SW480 (cell line): Measurements from ENCODE around the gene ARHGAP27.
"Not testable (repeated sequence)": the region's sequence is repeated elsewhere in the genome, so short reads cannot be mapped to it uniquely, and the experiment has no call there.

ENCODE experiments used
- DNase-seq: peaks from one replicate; pipeline ENCODE4 v3.0.0-alpha.2; 2016; ENCODE audit warnings: low spot score

Gene ARHGAP27, protein sequence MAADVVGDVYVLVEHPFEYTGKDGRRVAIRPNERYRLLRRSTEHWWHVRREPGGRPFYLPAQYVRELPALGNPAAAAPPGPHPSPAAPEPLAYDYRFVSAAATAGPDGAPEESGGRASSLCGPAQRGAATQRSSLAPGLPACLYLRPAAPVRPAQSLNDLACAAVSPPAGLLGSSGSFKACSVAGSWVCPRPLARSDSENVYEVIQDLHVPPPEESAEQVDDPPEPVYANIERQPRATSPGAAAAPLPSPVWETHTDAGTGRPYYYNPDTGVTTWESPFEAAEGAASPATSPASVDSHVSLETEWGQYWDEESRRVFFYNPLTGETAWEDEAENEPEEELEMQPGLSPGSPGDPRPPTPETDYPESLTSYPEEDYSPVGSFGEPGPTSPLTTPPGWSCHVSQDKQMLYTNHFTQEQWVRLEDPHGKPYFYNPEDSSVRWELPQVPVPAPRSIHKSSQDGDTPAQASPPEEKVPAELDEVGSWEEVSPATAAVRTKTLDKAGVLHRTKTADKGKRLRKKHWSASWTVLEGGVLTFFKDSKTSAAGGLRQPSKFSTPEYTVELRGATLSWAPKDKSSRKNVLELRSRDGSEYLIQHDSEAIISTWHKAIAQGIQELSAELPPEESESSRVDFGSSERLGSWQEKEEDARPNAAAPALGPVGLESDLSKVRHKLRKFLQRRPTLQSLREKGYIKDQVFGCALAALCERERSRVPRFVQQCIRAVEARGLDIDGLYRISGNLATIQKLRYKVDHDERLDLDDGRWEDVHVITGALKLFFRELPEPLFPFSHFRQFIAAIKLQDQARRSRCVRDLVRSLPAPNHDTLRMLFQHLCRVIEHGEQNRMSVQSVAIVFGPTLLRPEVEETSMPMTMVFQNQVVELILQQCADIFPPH

DNA sequence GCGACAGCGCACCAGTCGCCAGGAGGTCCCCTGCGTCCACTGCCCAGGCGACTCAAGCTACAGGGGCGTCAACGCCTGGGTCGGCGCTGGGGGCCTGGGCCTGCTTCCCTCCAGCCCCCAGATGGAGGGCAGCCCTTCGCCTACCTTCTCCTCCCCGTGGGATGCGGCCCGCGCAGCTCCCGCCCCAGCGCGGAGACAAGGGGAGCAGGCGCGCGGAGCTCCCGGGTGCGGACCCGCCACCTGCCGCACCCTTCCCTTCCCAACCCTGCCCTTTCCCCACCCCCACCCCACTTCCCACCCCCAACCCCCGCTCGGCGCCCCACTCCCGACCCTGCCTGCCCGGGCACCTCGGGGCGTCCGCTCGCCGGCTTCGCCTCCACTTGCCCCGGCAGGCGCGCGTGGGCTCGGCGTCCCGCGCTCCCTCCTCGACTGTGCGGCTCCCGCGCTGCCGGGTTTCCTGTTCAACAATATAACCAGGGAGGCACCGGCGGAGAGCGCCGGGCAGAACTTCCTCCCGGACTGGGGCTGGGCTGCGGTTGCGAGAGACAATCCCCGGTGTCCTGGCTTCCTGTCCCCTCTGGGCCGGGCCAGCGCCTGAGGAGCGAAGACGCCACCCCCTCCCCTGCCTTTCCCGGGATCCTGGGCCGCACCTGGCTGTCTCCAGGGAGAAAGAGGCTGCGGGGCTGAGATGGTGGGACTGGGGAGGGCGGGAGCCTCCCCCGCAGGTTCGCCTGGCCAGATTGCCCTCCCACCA lies at the start of gene ARHGAP27:
TSS of gene ARHGAP27 (minus strand) at position 466 of the 754 bp plus-strand sequence. CDS start 2,591 bp downstream, outside the sequence.
- DNase-seq: peak; percentile 67

DNA sequence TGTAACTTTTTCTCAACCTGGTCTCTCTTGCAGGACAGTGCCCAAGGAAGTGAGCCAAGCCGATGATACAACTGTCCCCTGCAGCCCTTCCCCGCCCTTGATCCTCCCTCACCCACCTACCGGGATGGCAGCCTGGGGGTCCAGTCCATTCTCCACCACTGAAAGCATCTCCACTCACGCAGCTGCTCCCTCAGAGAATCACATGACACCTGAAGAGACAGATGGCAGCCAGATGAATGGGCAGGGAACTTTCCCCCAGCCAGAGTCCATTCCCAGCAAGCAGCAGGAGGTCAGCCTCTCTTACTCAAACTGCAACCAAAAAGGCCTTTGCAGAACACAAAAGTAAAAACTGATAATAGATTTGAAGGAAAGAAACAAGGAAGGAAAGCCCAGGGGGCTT lies 49.6 kb upstream of the ARHGAP27 start:
- not testable (repeated sequence) for DNase-seq

DNA sequence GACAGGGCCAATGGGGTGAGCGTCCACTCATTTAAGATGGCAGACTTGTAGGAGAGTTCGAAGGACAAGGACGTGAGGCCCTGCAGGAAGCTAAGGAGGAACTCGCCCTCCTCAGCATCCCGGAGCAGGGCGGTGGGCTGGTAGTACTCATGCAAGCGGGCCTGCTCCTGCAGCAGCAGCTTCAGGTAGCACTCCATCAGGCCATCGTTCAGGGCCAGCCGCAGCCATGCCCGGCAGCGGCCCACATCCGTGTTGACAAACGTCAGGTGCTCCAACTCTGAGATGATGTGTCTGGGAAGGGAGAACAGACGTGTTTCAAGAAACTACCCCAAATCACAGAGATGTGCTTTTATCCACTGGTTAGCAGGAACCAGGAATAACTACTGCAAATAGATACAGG lies 42.8 kb upstream of the ARHGAP27 start:
- not testable (repeated sequence) for DNase-seq

DNA sequence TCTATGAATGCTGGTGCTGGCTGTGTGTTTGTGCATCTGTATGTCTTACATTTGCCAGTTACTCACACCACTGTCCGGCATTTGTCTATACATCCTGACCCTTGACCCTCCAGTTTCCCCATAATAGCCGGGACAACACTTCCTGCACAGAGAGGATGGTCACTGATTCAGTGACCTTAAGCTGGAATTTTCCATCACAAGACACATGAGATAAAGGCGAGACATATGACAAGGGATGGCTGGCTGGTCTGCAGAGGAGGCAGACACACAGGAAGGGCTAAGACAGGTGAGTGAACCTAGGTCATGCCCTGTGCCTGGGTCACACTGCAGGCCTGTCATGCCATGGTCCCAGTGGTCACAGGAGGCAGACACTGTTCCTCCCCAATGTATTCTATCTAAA lies 39.6 kb upstream of the ARHGAP27 start:
- not testable (repeated sequence) for DNase-seq

DNA sequence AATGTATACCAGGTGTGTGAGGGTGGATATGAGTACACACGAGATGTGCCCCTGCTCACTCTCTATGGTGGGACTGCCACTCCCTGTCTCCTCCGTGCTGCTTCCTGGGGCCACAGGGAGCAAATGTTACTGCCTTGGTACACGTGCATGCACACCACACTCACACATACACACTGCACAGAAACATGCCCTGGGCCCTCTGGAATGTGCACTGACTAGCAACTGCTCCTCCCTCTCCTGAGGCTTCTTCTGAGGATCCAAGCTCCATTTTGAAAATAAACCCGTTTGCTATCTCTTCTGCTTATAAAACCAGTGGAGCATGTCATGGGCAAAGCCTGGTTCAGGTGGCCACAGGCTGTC lies 36.5 kb upstream of the ARHGAP27 start:
- not testable (repeated sequence) for DNase-seq

DNA sequence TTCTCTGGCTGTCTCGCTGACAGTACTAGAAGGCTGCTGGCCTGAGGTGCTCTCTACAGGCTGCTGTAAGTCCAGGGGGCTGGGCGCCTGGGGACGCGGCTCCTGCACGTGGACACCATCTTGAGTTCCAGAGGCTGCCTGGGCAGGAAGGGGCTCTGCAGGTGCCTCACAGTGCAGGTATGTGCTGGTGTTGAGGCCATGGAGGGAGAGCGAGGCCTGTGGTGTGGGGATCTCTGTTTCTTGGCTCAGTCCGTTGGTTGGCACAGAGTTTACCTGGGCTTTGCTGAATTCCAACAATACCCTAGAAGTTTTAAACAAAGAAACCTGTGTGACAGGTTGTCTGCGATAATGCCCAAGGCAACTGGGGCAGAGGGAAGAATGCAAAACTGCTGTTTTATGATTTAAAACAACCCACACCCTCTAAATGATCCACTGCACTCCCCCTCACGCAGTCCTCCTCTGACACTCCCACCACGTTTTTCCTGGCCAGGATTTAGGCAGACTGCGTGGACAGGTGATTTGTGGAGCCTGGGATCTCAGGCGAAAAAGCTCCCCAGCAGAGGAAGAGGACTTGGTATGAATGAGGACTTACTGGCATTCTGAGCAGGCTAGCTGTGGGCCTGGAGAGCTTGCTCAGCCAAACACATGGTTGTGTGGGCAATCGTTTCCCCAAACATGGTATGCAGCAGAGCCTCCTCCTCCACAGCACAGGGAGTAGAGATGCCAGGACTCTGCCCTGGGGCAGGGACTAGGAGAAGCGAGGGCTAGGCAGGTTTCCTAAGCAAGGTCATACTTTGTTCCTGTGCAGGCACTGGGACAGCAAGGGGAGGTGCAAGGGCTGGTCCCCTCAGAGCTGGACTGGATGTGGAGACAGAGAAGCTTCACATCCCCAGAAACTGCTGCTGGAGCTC lies 35.9 kb upstream of the ARHGAP27 start:
- DNase-seq: not testable (repeated sequence)

DNA sequence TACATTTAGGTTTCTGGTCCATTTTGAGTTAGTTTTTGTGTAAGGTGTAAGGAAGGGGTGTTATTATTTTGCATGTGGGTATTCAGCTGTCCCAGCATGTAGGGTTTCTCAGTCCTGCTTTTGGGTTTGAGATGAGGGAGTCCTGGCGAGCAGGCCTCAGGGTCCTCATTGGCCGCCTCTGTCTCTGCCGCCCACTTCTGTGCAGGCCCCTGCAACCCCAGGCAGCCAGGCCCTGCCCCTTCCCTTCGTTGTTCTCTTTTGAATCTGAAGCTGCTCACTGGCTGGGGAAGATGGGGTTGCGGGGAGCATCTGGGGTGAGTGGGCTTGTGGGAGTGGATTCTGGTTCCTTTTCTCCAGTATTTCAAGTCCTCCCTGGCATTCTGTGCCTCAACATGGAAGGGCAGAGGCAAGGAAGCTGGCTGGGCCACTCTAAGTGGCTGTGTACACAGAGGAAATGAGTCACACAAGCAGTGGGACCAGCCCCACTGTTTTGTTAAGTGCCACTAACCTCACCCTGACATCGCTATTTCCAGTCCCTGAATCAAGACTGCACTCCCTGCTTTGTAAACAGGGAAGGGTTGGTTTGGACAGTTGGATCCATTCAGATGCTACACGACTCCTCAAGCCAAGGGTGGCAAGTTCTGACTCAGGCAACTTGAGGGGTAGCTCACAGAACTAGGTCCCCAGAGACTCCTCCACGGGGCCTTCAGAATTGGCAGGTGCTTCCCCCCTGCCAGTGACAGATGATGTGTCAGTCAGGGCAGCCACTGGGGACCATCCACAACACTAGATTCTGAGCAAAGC lies 29.1 kb upstream of the ARHGAP27 start:
- DNase-seq: peak; percentile 46

DNA sequence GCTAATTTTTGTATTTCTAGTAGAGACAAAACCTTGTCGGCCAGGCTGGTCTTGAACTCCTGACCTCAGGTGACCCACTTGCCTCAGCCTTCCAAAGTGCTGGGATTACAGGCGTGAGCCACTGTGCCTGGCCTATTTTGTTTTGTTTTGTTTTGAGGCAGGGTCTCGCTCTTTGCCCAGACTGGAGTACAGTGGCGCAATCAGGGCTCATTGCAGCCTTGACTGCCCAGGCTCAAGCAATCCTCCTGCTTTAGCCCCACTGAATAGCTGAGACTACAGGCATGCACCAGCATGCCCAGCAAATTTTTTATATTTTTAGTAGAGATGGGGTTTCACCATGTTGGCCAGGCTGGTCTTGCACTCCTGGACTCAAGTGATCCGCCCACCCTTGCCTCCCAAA lies 27.8 kb upstream of the ARHGAP27 start:
- not testable (repeated sequence) for DNase-seq

DNA sequence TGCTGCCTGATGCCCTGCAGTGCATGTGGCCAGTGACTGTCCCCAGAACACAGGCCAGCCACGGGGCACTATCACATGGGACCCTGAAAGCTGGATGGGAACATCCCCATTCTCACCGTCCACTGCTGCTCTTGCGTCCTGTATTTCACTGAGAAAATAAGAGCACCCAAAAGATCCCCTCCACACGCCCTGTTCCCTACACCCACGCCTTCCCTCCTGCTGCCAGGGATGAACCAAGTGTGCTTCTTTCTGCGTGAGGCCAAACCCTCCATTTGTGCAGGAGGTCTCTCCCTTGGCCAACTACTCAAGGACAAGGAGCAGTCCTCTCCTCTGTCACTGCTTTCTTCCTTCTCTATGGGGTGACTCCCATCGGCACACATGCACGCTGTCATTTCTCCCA lies 21.7 kb upstream of the ARHGAP27 start:
- not testable (repeated sequence) for DNase-seq

DNA sequence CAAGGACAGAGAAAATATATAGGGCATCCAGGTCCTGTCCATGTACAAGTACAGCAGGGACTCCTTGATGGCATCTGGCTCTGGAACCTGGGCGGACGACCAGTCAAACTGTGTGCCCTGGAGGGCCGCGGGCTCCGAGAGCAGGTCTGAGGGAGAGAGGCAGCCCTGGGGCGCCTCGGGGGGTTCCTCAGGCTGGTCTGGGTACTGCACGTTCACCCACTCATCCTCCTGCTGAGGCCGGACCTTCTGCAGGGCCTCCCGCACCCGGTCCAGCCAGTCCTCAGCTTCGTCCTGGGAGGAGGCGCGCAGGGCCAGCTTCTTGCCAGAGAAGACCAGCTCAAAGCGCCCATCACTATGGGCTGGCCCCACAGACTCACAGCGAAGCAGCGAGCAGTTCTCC lies 21.1 kb upstream of the ARHGAP27 start:
- DNase-seq: not testable (repeated sequence)

DNA sequence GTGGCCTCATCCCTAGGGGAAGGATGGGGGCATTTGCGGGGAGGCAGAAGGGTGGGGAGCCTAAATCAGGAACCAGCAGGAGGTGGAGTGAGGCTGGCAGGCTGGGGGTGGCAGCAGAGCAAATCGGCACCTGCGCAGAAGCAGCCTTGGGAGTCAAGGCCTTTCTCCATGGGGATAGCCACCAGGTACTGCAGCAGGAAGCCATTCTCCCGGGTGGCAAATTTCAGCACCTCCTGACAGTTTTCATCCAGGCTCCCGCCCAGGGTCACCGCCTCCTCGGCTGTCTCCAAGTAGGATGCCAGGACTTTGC lies 20.5 kb upstream of the ARHGAP27 start:
- not testable (repeated sequence) for DNase-seq

DNA sequence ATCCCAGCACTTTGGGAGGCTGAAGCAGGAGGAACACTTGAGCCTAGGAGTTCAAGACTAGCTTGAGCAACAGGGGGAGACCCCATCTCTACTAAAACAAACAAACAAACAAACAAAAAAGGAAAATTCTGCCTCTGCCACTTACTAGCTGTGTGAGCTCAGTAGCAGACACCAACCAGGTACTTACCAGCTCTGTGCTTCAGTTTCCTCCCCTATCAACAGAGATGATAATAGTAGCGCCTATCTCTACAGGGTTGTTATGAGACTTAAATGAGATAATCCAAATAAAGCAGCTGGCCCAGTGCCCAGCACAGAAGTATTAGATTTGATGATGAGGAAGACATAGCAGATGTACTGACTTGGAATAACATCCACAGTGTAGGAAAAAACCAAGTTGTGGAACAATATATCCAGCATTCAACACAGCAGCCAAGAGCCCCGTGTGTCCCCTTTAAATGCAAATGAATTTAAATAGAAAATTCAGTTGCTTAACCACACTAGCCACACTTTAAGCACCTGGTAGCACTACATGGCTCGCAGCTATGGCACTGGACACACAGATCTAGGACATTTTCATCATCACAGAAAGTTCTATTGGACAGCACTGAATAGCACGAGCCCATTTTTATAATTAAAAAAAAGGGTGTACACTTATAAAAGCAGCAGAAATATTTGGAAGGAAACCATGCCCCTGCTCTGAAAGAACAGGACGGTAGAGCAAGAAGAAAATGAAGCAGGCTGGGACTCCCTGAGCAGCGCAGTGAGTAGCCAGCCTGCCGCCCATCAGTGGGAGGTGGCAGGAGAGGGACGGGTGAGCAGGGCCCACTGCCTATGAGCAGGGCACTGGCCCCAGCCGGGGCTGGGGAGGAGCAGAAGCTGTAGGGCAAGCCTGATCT lies 19.9 kb upstream of the ARHGAP27 start:
- DNase-seq: not testable (repeated sequence)

DNA sequence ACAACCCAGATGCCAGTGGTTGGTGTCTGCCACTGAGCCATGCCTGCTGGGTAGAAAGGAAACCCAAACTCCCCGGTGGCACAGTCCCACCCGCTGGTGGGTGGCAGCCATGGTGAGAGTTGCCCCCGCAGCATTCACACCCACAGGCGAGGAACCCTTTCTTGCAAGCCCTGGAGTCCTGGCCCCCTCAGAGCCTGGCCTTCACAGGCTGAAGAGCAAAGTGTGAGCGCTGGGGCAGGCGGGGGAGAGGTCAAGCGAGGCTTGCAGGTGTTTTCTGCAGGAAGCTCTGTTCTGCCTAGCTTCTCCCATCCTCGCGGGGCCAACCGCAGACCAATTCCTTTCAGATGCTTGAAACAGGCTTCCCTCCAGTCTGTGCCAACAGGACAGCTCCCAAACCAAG lies 19.0 kb upstream of the ARHGAP27 start:
- not testable (repeated sequence) for DNase-seq

DNA sequence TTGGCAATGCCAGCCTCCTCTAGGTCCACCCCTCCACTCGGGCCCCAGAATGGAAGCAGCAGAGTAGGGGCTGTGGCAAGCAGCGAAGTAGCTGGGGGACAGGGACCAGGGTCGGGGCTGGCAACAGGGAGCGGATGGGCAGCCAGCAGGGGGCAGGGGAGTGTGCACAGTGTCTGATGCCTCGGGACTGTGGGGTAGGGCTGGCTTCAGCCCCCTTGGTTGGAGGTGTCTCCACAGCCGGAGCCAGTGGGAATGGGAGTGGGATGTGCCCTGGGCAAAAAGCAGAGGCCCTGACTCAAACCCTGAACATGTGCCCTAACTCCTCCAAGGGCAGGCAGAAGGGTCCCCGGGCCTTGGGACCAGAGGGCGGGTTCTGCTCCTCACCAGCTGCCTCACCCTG lies 18.5 kb upstream of the ARHGAP27 start:
- DNase-seq: no peak

DNA sequence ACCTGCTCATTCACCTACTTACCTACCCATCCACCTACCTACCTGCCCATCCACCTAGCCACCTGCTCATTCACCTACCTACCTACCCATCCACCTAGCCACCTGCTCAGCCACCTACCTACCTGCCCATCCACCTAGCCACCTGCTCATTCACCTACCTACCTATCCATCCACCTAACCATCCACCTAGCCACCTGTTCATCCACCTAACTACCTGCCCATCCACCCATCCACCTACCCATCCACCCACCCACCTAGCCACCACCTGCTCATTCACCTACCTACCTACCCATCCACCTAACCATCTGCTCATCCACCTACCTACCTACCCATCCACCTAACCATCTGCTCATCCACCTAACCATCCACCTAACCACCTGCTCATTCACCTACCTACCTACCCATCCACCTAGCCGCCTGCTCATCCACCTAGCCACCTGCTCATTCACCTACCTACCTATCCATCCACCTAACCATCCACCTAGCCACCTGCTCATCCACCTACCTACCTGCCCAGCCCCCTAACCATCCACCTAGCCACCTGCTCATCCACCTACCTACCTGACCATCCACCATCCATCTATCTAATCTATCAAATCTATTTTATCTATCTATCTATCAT lies 17.1 kb upstream of the ARHGAP27 start:
- not testable (repeated sequence) for DNase-seq

DNA sequence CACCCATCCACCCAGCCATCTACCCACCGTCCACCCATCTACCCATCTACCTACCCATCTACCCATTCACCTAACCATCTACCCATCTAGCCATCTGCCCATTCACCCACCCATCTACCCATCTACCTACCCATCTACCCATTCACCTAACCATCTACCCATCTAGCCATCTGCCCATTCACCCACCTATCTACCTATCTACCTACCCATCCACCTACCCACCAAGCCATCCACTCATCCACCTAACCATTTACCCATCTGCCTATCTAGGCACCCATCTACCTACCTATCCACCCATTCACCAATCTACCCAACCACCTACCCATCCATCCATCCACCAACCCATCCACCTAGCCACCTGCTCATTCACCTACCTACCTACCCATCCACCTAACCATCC lies 16.6 kb upstream of the ARHGAP27 start:
- DNase-seq: not testable (repeated sequence)

DNA sequence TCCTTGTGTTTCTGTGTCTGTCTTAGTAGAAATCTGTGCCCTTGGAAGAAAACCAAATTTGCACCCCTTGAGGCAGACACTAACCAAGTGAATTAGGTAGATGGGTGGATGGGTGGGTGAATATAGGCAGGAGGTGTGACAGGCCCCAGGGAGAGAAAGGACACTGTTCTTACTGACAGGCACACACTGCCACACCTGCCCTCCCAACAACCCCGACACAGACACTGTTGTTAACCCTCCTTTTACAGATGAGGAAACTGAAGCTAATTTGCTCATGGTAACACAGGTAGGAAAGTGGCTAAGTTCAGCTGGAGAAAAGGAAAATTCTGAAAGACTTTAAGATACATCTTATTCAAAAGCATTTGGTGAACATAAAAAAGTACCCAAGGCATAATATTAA lies 15.8 kb upstream of the ARHGAP27 start:
- not testable (repeated sequence) for DNase-seq

DNA sequence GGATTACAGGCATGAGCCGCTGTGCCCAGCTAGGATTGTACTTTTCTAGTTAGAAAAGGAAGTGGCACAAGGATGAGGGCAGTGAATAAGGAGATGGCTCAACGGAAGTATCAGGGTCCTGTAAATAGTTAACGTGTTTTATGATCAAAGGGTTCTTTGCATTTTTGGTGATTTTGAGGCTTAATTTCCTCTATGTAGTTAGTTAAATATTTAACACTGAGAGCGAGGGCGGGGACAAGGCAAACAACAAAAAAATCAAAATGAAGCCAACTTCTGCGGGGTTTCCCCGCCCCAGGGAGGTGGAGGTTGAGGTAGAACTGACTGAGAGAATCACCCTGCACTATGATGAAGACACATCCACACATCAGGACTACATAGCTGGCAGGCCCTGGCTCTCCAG lies 15.4 kb upstream of the ARHGAP27 start:
- not testable (repeated sequence) for DNase-seq

DNA sequence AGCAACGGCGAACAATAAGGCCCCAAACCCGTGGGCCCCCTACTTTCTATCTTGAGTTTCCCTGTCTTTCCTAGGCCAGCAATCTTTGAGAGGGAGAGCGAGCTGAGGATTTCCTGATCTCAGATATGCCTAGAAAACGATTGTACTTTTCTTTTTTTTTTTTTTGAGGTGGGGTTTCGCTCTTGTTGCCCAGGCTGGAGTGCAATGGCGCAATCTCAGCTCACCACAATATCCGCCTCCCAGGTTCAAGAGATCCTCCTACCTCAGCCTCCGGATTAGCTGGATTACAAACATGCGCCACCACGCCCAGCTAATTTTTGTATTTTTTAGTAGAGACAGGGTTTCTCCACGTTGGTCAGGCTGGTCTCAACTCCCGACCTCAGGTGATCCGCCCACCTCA lies 15.0 kb upstream of the ARHGAP27 start:
- not testable (repeated sequence) for DNase-seq
